Measurements from ENCODE around the gene RBP3.

Gene RBP3

DNA sequence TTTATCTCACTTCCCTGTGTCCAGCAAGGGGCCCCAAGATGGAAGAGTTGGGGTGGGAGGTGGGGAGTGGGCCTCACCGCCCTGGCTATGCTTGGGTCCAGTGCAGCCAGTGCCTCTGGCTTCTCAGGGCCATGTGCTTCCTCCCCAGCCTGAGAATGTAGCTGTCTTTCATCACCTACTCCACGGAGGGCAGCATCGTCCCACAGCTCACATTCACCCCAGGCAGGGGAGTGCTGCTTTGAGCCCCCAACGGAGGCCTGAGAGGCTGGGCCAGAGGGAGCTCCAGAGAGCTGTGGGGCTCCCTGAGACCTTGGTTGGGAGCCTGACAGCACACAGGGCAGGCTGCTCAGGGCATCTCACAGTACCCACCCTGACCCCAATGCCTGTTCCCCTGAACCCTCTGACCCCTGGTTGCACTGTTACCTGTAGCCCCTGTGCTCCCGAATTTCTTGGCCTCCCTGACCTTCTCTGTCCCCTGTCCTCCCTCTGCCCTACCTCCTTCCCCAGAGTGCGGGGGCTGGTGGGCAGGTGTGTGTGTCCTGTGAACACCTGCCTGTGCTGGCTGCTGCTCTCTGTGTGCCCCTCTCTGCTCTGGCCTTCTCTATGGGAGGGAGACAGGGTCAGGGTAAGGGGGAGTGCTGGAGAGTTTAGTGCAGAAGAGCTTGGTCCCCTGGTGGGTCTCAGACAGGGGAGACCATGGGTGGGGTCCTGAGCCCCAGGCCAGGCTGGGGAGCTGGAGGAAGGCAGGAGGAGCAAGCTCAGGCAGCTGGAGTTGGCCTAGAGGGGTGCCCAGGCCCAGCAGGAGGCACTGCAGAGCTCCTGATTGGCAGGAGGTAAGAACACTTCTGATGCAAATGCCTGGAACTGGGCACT, 55.5 kb downstream of the RBP3 start:
- DNase-seq, result no peak

- no peak for DNase-seq
These were observed 56.3 kb downstream of the RBP3 start for GRCh38 chr10:47404446-47404845.

GRCh38 chr10:47404937-47405336, 56.8 kb downstream of the RBP3 start:
- DNase-seq, result no peak

DNA sequence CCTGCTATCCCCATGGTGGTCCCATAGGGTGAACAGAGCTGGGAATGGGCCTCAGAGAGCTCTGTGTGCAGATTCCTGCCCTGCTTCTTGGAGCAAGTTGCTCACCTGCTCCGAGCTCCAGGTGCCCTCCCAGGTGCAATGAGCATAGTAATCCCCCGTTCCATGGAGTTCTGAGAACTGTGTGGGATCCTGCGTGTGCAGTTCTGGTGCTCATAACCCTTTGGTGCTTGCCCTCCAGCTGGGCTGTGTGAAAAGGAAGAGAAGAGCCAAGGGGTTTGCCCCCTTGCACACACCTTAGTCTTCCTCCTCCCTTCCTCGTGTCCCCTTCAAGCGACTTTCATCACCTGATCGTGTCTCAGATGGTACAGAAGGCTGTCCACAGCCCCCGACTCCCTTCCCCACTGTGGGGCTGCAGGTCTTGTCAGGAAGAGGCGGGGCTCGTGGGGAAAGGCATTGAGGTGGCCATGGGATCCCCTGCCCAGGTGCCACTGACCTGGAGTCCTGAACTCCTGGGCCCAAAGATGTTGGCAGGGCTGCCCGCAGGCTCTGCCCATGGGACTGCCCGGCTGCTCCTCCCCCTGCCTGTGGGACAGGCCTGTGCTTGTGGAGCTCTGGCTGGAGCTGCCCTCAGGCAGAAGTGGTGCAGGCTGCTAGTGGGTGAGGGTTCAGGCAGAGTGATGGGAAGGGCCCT, 57.8 kb downstream of the RBP3 start:
- DNase-seq, result no peak

DNA sequence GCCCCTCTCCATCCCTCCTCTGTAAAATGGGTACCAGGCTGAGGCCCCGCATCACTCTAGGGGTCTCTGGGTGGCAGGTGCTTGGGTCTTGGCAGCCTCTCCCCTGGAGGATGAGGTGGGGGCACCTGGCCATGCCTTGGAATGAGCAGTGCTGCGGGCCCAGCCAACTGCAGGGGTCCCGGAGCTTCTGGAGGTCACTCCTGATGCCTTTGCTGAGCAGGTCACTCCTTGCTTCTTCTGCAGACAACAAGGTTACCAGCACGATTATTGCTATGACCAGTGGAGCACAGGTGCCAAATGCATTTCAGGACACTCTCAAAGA, 58.3 kb downstream of the RBP3 start:
- no peak for DNase-seq

DNA sequence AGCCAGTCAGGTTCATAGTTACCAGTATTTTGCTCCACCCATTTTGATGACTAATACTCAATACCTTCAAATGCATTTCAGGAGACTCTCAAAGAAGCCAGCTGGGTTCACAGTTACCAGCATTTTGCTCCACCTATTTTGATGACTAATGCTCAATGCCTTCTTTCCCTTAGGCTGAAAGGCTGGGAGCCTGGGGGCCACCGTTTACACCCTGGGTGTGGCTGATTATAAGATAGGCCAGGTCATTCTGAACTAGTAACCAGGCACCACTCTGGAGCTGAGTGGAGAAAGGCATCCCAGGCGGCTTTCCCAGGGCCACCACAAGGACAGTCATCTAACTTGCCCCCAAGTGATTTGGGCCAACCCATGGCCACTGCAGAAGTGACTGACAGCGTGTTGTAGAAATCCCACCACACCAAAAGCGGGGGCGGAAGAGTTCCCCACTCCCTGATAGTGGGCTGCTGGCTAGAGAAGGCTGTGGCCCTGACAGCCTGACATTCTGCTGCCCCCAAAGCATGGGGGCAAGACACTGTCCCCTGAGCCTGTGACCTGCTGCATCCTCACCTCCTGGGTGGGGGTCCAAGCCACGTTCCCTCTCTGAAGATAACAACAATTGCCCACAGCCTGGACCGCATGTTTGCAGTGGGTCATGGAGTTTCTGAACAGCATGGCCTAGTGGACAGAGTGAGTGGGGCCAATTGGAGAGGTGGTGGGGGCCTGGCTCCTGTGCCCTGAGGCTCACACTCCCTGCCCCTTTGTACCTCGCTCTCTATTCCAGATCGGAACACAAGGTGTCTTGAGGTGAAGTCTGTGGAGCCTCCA, 58.9 kb downstream of the RBP3 start:
- no peak for DNase-seq
